Measurements from ENCODE around the gene F8. TPM values are rescaled to one million over a fixed set of nuclear protein-coding genes. Genes with fewer than 3 reads are reported as not detected.
"Not testable (repeated sequence)": the region's sequence is repeated elsewhere in the genome, so short reads cannot be mapped to it uniquely, and the experiment has no call there.

The F8 gene
- total RNA-seq, 1 experiment from 2014 or later = 12.4 TPM

DNA sequence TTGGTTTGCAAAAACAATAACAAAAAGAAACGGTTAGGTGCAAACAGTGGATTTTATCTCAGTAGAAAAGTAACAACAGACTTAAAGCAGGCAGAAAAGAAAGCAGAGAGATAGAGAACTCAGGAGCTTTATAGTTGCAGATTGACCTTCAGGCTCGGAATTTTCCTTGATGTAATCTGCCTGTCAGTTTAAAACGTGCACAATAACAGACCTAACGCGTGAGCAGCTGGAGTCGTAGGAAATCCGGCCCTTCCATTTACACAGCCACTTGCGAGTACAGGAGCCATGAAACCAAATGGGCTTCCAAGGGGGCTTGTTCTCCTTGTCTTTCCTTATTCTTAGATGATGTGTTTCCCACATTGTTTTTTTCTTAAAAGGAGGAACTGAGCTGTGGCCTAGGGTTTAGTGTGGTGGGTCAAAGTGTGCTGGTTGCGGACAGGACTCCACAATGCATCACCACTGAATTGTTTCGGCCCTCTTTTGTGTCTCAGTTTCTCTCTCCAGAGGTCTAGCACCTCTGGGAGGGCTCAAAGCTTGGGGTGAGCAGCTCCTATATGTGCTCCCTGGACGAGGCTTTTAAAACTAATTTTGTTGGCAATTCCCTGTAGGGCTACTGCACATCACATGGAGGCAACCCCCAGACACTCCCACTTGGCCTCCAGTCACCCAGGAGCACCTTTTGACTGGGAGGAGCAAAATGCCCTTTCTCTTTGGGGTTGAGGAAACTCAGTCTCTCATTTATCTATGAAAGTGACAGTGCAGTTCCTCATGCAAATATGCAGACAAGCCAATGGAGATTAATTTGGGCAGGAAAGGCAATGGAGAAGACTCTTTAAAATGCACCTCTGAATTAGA lies 203.4 kb downstream of the F8 start:
- DNase-seq (ENCODE audit: low read depth, low spot score) = no peak
- no peak overlapping the region for H3K27ac ChIP-seq (ENCODE audit: low read length)
- no peaks in the 10 kb centered on the region for H3K36me3 ChIP-seq (ENCODE audit: control insufficient read depth, insufficient read depth, low read length)
- intact Hi-C loops (cut with micrococcal nuclease; ENCODE audit: unreplicated experiment) = no loop called here
- TF ChIP-seq, protein P1, sequence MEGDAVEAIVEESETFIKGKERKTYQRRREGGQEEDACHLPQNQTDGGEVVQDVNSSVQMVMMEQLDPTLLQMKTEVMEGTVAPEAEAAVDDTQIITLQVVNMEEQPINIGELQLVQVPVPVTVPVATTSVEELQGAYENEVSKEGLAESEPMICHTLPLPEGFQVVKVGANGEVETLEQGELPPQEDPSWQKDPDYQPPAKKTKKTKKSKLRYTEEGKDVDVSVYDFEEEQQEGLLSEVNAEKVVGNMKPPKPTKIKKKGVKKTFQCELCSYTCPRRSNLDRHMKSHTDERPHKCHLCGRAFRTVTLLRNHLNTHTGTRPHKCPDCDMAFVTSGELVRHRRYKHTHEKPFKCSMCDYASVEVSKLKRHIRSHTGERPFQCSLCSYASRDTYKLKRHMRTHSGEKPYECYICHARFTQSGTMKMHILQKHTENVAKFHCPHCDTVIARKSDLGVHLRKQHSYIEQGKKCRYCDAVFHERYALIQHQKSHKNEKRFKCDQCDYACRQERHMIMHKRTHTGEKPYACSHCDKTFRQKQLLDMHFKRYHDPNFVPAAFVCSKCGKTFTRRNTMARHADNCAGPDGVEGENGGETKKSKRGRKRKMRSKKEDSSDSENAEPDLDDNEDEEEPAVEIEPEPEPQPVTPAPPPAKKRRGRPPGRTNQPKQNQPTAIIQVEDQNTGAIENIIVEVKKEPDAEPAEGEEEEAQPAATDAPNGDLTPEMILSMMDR (IDR thresholded peaks at IDR 0.05) = no peak
- TF ChIP-seq SIN3A (IDR thresholded peaks at IDR 0.05; ENCODE audit: borderline replicate concordance, insufficient read depth, low read depth, low read length) (no peak), TCF7L2 (IDR thresholded peaks at IDR 0.05; ENCODE audit: low read depth, low read length) (no peak), POLR2AphosphoS5 (IDR thresholded peaks at IDR 0.05; ENCODE audit: low read depth, low read length) (no peak)
- TF ChIP-seq, protein P2, sequence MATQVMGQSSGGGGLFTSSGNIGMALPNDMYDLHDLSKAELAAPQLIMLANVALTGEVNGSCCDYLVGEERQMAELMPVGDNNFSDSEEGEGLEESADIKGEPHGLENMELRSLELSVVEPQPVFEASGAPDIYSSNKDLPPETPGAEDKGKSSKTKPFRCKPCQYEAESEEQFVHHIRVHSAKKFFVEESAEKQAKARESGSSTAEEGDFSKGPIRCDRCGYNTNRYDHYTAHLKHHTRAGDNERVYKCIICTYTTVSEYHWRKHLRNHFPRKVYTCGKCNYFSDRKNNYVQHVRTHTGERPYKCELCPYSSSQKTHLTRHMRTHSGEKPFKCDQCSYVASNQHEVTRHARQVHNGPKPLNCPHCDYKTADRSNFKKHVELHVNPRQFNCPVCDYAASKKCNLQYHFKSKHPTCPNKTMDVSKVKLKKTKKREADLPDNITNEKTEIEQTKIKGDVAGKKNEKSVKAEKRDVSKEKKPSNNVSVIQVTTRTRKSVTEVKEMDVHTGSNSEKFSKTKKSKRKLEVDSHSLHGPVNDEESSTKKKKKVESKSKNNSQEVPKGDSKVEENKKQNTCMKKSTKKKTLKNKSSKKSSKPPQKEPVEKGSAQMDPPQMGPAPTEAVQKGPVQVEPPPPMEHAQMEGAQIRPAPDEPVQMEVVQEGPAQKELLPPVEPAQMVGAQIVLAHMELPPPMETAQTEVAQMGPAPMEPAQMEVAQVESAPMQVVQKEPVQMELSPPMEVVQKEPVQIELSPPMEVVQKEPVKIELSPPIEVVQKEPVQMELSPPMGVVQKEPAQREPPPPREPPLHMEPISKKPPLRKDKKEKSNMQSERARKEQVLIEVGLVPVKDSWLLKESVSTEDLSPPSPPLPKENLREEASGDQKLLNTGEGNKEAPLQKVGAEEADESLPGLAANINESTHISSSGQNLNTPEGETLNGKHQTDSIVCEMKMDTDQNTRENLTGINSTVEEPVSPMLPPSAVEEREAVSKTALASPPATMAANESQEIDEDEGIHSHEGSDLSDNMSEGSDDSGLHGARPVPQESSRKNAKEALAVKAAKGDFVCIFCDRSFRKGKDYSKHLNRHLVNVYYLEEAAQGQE (IDR thresholded peaks at IDR 0.05; ENCODE audit: insufficient read depth in 1 of 2, low read depth in 2 of 2, low read length in 1 of 2) = no peak
- no peaks in the 10 kb centered on the region for H3K9me3 ChIP-seq (ENCODE audit: control insufficient read depth, insufficient read depth, low read depth, low read length)
- ChIA-PET POLR2A (no interaction called here), CTCF (no interaction called here)
- H3K4me3 ChIP-seq (ENCODE audit: low read depth in 2 of 2, low read length in 2 of 2) = no peak overlapping the region
- H3K4me1 ChIP-seq (ENCODE audit: control insufficient read depth, insufficient read depth, low read length) = peaks cover 5% of the 10 kb centered on the region
- H3K27me3 ChIP-seq (ENCODE audit: control insufficient read depth, insufficient read depth, low read length) = no peaks in the 10 kb centered on the region
- in situ Hi-C loops (cut with HindIII; ENCODE audit: low pct_unique_long_range_greater_than_20kb, low sequenced_read_pairs) = no loop called here
- ATAC-seq = no peak
- BruUV-seq (replicated peaks) = no TSS peak

DNA sequence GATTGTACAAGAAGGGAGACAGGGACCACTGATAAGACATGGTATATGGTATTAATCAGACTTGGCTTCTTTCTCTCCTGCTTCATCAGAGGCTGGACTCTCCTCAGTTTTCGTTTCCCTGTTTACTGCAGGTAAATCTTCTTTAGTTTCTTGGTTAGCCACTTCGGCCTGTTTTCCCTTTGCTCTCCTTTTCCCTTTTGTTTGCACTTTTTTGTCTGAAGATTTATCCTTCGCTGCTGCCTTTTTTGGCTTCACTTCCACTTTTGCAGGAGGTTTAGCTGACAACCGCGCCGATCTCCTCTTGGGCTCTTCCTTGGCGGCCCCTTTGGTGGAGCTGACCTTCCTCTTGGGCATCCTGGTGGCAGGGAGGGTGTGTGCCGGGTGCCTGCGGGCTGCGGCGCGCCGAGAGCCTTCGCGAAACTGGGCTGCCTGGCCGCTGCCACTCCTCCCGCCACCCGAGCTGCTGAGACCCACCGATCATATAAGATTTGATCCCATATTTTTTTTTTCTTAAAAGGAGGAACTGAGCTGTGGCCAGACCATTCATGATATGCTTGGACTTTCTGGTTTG lies 205.4 kb downstream of the F8 start:
- H3K4me3 ChIP-seq (ENCODE audit: low read depth in 2 of 2, low read length in 2 of 2); H3K9me3 ChIP-seq (ENCODE audit: control insufficient read depth, insufficient read depth, low read depth, low read length); ATAC-seq; H3K27ac ChIP-seq (ENCODE audit: low read length); DNase-seq (ENCODE audit: low read depth, low spot score); H3K27me3 ChIP-seq (ENCODE audit: control insufficient read depth, insufficient read depth, low read length); CTCF ChIA-PET; POLR2A ChIA-PET; H3K36me3 ChIP-seq (ENCODE audit: control insufficient read depth, insufficient read depth, low read length); H3K4me1 ChIP-seq (ENCODE audit: control insufficient read depth, insufficient read depth, low read length); BruUV-seq (replicated peaks); in situ Hi-C loops (cut with HindIII; ENCODE audit: low pct_unique_long_range_greater_than_20kb, low sequenced_read_pairs); intact Hi-C loops (cut with micrococcal nuclease; ENCODE audit: unreplicated experiment): not testable (repeated sequence)

DNA sequence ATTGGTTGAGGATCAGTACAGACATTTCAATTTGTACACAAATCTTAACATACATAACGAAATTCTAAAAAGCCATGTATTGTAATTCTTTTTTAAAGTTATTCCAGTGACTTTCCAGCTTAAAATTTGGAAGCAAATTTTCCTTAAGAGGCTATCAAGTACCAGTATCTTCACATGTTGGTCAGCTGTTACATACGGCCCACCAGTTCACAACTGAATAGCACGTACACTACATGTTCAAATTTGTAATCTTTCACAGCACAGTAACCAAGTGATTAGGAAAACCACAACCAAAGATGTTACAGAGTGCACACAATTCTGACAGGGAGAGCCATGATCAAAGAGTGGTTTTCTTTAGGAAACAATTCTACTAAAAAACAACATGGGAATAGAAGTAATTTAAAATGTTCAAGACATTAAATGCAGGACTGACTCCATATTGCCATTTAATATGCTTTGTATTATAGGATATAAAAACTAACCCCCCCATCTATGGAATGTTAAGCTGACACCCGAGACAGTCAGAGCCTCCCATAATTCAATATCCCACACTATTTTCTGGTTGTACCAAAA lies 206.1 kb downstream of the F8 start:
- H3K27me3 ChIP-seq (ENCODE audit: control insufficient read depth, insufficient read depth, low read length); BruUV-seq (replicated peaks); in situ Hi-C loops (cut with HindIII; ENCODE audit: low pct_unique_long_range_greater_than_20kb, low sequenced_read_pairs); intact Hi-C loops (cut with micrococcal nuclease; ENCODE audit: unreplicated experiment); ATAC-seq; CTCF ChIA-PET; H3K27ac ChIP-seq (ENCODE audit: low read length); H3K9me3 ChIP-seq (ENCODE audit: control insufficient read depth, insufficient read depth, low read depth, low read length); H3K36me3 ChIP-seq (ENCODE audit: control insufficient read depth, insufficient read depth, low read length); POLR2A ChIA-PET; H3K4me3 ChIP-seq (ENCODE audit: low read depth in 2 of 2, low read length in 2 of 2); DNase-seq (ENCODE audit: low read depth, low spot score); H3K4me1 ChIP-seq (ENCODE audit: control insufficient read depth, insufficient read depth, low read length): not testable (repeated sequence)
